Mucosa of stomach (tissue), 1 donor: ENCODE data around the gene ATP5F1E.

Experiments used
- H3K27me3 ChIP-seq: one replicate; pipeline ENCODE4 v1.7.0; 2013; ENCODE audit warnings: mild to moderate bottlenecking, low read length; ENCODE audit not compliant: control insufficient read depth, insufficient read depth
- H3K36me3 ChIP-seq: one replicate; pipeline ENCODE4 v1.7.0; 2013; ENCODE audit warnings: low read length; ENCODE audit not compliant: control insufficient read depth, insufficient read depth
- H3K4me1 ChIP-seq: one replicate; pipeline ENCODE4 v1.7.0; 2013; ENCODE audit warnings: mild to moderate bottlenecking, low read length; ENCODE audit not compliant: control insufficient read depth, insufficient read depth
- H3K4me3 ChIP-seq: one replicate; pipeline ENCODE4 v1.7.0; 2013; ENCODE audit warnings: low read length
- H3K9ac ChIP-seq: one replicate; pipeline ENCODE4 v1.7.0; 2013; ENCODE audit warnings: mild to moderate bottlenecking, low read length, moderate library complexity
- H3K9me3 ChIP-seq: one replicate; pipeline ENCODE4 v1.7.0; 2013; ENCODE audit warnings: mild to moderate bottlenecking, low read length, moderate library complexity; ENCODE audit not compliant: control insufficient read depth
- donor health status: Pancreatic carcinoma.

Gene ATP5F1E

GRCh38 chr20:59026904-59027740 is 5.0 kb downstream of the ATP5F1E start:
- Histone ChIP-seq H3K4me1 (peaks cover 20% of the 10 kb centered on the region), H3K9me3 (no peaks in the 10 kb centered on the region), H3K27me3 (no peaks in the 10 kb centered on the region), H3K9ac (no peak overlapping the region), H3K36me3 (no peaks in the 10 kb centered on the region), H3K4me3 (no peak overlapping the region)

- Histone ChIP-seq H3K9me3 (no peaks in the 10 kb centered on the region), H3K4me3 (no peak overlapping the region), H3K36me3 (no peaks in the 10 kb centered on the region), H3K9ac (no peak overlapping the region), H3K4me1 (peaks cover 10% of the 10 kb centered on the region), H3K27me3 (no peaks in the 10 kb centered on the region)
Measured at GRCh38 chr20:59025511-59025910, 6.6 kb downstream of the ATP5F1E start.

- Histone ChIP-seq H3K9me3 (no peaks in the 10 kb centered on the region), H3K27me3 (no peaks in the 10 kb centered on the region), H3K4me1 (peaks cover 10% of the 10 kb centered on the region), H3K9ac (no peak overlapping the region), H3K36me3 (no peaks in the 10 kb centered on the region), H3K4me3 (no peak overlapping the region)
Measured at GRCh38 chr20:59025086-59025485, 7.0 kb downstream of the ATP5F1E start.

- Histone ChIP-seq H3K4me3 (no peak overlapping the region), H3K4me1 (peaks cover 3% of the 10 kb centered on the region), H3K36me3 (no peaks in the 10 kb centered on the region), H3K9me3 (no peaks in the 10 kb centered on the region), H3K9ac (no peak overlapping the region), H3K27me3 (no peaks in the 10 kb centered on the region)
Measured at GRCh38 chr20:59024111-59024530, 8.0 kb downstream of the ATP5F1E start.

- H3K36me3 ChIP-seq, result no peaks in the 10 kb centered on the region
Measured at GRCh38 chr20:59023616-59024015, 8.5 kb downstream of the ATP5F1E start.

GRCh38 chr20:59022754-59023153 is 9.4 kb downstream of the ATP5F1E start:
- Histone ChIP-seq H3K4me3 (no peak overlapping the region), H3K9ac (no peak overlapping the region), H3K4me1 (no peaks in the 10 kb centered on the region), H3K36me3 (no peaks in the 10 kb centered on the region), H3K27me3 (no peaks in the 10 kb centered on the region), H3K9me3 (no peaks in the 10 kb centered on the region)

More at GRCh38 chr20:59023616-59024015, 8.5 kb downstream of the ATP5F1E start:
- no peaks in the 10 kb centered on the region for H3K27me3 ChIP-seq
- no peaks in the 10 kb centered on the region for H3K9me3 ChIP-seq
- H3K4me1 ChIP-seq, result no peaks in the 10 kb centered on the region
- H3K4me3 ChIP-seq, result no peak overlapping the region
- no peak overlapping the region for H3K9ac ChIP-seq

- H3K9me3 ChIP-seq, result no peaks in the 10 kb centered on the region
- H3K36me3 ChIP-seq, result no peaks in the 10 kb centered on the region
- H3K9ac ChIP-seq, result no peak overlapping the region
- H3K4me1 ChIP-seq, result no peaks in the 10 kb centered on the region
- no peak overlapping the region for H3K4me3 ChIP-seq
- no peaks in the 10 kb centered on the region for H3K27me3 ChIP-seq
Measured at GRCh38 chr20:59020938-59021551, 11.1 kb downstream of the ATP5F1E start.

- no peak within 1 kb of the TSS for H3K9ac ChIP-seq
- H3K4me3 ChIP-seq, result no peak within 1 kb of the TSS
- H3K4me1 ChIP-seq, result no peaks in the 10 kb centered on the region
- H3K27me3 ChIP-seq, result no peaks in the 10 kb centered on the region
- H3K36me3 ChIP-seq, result no peaks in the 10 kb centered on the region
- H3K9me3 ChIP-seq, result no peaks in the 10 kb centered on the region
Measured at GRCh38 chr20:59019217-59019616, 12.9 kb downstream of the ATP5F1E start, which contains the start of gene TUBB1. Gene TUBB1 (plus strand): TSS chr20:59019429. CDS start chr20:59019523, 94 bp downstream.

- H3K4me1 ChIP-seq, result no peaks in the 10 kb centered on the region
- no peak overlapping the region for H3K4me3 ChIP-seq
- H3K9ac ChIP-seq, result no peak overlapping the region
- no peaks in the 10 kb centered on the region for H3K36me3 ChIP-seq
- no peaks in the 10 kb centered on the region for H3K9me3 ChIP-seq
- no peaks in the 10 kb centered on the region for H3K27me3 ChIP-seq
Measured at GRCh38 chr20:59018817-59019216, 13.3 kb downstream of the ATP5F1E start.

GRCh38 chr20:59017493-59018231 is 14.5 kb downstream of the ATP5F1E start:
- Histone ChIP-seq H3K9me3 (no peaks in the 10 kb centered on the region), H3K36me3 (no peaks in the 10 kb centered on the region), H3K4me1 (no peaks in the 10 kb centered on the region), H3K27me3 (no peaks in the 10 kb centered on the region), H3K9ac (no peak overlapping the region), H3K4me3 (no peak overlapping the region)

GRCh38 chr20:59016795-59017492 is 15.2 kb downstream of the ATP5F1E start:
- H3K9me3 ChIP-seq, result no peaks in the 10 kb centered on the region
- no peaks in the 10 kb centered on the region for H3K27me3 ChIP-seq
- H3K36me3 ChIP-seq, result no peaks in the 10 kb centered on the region
- no peak overlapping the region for H3K4me3 ChIP-seq
- no peaks in the 10 kb centered on the region for H3K4me1 ChIP-seq
- H3K9ac ChIP-seq, result no peak overlapping the region
